ENCODE results near the gene UGGT1.

The UGGT1 gene

DNA sequence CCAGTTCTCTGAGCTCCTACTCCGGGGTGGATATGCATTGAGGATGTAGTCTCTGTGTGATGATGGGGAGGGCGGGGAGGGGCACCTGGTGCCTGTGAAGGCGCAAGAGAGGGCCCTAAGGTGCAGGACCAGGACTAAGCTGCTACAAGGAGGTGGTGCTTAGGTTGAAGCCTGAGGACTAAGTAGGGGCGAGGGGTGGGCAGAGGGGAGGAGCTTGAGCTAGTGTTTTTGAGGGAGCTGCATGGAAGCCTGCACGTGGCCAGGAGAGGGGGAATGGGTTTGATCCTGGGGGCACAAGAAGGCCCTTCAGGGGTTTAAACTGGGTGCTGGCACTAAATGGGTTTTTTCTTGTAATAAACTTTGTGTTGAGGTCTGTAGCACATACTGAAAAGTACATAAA, 105.0 kb downstream of the UGGT1 start:
- TF ChIP-seq, protein P1, sequence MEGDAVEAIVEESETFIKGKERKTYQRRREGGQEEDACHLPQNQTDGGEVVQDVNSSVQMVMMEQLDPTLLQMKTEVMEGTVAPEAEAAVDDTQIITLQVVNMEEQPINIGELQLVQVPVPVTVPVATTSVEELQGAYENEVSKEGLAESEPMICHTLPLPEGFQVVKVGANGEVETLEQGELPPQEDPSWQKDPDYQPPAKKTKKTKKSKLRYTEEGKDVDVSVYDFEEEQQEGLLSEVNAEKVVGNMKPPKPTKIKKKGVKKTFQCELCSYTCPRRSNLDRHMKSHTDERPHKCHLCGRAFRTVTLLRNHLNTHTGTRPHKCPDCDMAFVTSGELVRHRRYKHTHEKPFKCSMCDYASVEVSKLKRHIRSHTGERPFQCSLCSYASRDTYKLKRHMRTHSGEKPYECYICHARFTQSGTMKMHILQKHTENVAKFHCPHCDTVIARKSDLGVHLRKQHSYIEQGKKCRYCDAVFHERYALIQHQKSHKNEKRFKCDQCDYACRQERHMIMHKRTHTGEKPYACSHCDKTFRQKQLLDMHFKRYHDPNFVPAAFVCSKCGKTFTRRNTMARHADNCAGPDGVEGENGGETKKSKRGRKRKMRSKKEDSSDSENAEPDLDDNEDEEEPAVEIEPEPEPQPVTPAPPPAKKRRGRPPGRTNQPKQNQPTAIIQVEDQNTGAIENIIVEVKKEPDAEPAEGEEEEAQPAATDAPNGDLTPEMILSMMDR (IDR thresholded peaks at IDR 0.05; ENCODE audit: low read depth, low read length), result no peak
- Histone ChIP-seq H3K36me3 (no peaks in the 10 kb centered on the region), H3K27me3 (no peaks in the 10 kb centered on the region), H3K4me3 (ENCODE audit: low read depth, low read length) (no peak overlapping the region), H3K9me3 (no peaks in the 10 kb centered on the region), H3K4me1 (no peaks in the 10 kb centered on the region)
- DNase-seq, result no peak

DNA sequence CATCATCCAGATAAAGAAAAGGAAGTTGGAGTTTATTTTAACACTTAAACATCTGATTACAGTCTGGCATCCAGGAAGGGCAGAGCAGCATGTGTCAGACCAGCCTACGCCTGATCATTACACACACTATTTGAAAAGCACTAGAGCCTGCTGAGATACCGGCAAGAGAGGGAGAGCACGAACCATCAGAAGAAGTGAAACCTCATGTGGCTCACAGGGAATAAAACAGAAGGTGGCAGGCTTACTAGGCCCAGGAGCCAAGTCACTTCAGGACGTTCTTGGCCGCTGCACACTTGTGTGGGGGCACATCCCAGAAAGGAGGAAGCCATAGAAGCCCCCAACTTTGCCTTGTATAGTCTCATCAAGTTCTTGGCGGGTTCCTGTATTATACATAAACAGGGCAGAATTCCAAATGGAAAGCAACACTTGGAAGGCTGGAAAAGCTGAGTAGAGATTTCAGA, 105.5 kb downstream of the UGGT1 start:
- no peaks in the 10 kb centered on the region for H3K9me3 ChIP-seq
- TF ChIP-seq, protein P1 (IDR thresholded peaks at IDR 0.05; ENCODE audit: low read depth, low read length), result no peak
- no peak for DNase-seq

DNA sequence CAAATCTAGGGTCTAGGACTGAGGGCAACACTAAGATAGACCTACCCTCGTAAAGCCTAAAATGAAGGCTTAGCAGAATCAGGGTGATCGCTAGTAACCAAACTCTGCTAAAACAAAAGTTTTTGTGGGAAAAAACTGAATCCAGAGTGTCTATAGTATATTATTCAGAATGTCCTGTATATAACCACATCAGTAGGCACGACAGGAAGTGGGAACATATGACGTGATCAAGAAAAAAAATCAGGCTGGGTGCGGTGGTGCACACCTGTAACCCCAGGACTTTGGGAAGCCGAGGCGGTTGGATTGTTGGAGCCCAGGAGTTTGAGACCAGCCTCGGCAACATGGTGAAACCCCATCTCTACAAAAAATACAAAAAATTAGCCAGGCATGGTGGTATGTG, 106.1 kb downstream of the UGGT1 start:
- H3K4me3 ChIP-seq (ENCODE audit: low read depth, low read length), result no peak overlapping the region
- H3K36me3 ChIP-seq, result no peaks in the 10 kb centered on the region
- TF ChIP-seq, protein P1 (IDR thresholded peaks at IDR 0.05; ENCODE audit: low read depth, low read length), result no peak
- no peak for DNase-seq
- no peaks in the 10 kb centered on the region for H3K4me1 ChIP-seq
- H3K9me3 ChIP-seq, result no peaks in the 10 kb centered on the region
- no peaks in the 10 kb centered on the region for H3K27me3 ChIP-seq

More for the DNA sequence above, 105.5 kb downstream of the UGGT1 start:
- H3K4me1 ChIP-seq, result no peaks in the 10 kb centered on the region
- H3K36me3 ChIP-seq, result no peaks in the 10 kb centered on the region
- H3K4me3 ChIP-seq (ENCODE audit: low read depth, low read length), result no peak overlapping the region
- H3K27me3 ChIP-seq, result no peaks in the 10 kb centered on the region

DNA sequence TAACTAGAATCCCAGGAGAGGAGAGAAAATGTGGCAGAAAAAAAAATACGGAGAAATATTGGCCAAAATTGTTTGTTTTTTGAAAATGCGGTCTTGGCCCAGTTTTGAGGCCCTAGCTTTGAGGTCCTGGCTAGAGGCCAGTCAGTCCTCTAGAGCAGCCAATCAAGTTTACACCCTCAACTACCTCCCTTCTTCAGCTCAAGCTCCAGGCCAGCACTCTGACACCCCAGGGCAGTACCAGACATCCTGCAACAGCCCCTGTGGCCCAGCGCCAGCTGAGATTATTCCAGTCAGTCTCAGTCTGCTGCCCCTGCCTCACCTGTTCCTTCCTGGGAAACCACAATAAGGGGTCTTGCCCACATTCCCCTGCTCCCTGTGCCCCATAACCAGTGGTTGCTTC, 107.7 kb downstream of the UGGT1 start:
- DNase-seq, result peak; percentile 68
- TF ChIP-seq, protein P1 (IDR thresholded peaks at IDR 0.05; ENCODE audit: low read depth, low read length), result no peak
- Histone ChIP-seq H3K27me3 (no peaks in the 10 kb centered on the region), H3K4me3 (ENCODE audit: low read depth, low read length) (no peak overlapping the region), H3K36me3 (no peaks in the 10 kb centered on the region), H3K9me3 (no peaks in the 10 kb centered on the region), H3K4me1 (no peaks in the 10 kb centered on the region)

DNA sequence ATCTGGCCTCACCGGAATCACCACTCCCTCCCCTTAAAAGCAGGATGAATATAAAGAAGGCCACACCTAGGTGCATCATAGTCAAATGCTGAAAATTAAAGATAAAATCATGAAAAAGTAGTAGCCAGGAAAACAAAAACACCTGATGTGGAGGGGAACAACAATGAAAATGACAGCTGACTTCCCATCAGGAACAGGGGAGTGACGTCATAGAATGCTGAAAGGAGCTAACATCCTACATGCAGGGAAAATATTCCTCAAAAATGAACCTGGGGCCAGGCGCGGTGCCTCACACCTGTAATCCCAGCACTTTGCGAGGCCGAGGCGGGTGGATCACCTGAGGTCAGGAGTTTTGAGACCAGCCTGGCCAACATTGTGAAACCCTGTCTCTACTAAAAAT, 108.1 kb downstream of the UGGT1 start:
- TF ChIP-seq, protein P1 (IDR thresholded peaks at IDR 0.05; ENCODE audit: low read depth, low read length), result no peak
- no peaks in the 10 kb centered on the region for H3K9me3 ChIP-seq
- H3K36me3 ChIP-seq, result no peaks in the 10 kb centered on the region
- no peaks in the 10 kb centered on the region for H3K4me1 ChIP-seq
- DNase-seq, result no peak
- no peak overlapping the region for H3K4me3 ChIP-seq (ENCODE audit: low read depth, low read length)
- H3K27me3 ChIP-seq, result no peaks in the 10 kb centered on the region

DNA sequence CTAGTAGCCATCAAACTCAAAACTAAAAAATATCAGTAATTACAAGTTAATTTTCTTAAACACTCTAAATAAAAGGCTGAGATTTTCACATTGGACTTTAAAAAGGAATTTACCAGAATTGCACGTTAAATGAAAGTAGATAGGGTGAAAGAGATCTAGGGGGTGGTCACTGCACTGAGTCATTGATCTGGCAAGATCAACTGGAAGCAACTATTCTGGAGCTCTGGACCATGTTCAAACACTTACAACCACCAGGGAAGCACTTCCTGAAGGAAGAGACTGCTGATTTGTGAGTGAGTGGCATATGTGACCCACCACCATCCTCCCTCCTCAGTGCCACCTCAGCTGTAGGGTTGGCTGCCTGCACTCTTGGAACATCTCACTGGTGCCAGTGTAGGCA, 111.8 kb downstream of the UGGT1 start:
- H3K4me3 ChIP-seq (ENCODE audit: low read depth, low read length), result no peak overlapping the region
- no peaks in the 10 kb centered on the region for H3K9me3 ChIP-seq
- TF ChIP-seq, protein P1 (IDR thresholded peaks at IDR 0.05; ENCODE audit: low read depth, low read length), result no peak
- H3K36me3 ChIP-seq, result no peaks in the 10 kb centered on the region
- H3K4me1 ChIP-seq, result no peaks in the 10 kb centered on the region
- H3K27me3 ChIP-seq, result no peaks in the 10 kb centered on the region
- no peak for DNase-seq
